T-helper 1 cell (primary cell): ENCODE measurements around the gene CENPVL1.
A peak's percentile ranks its signal among the peaks of the same experiment; 100 is the strongest.
"Not testable (repeated sequence)": the region's sequence is repeated elsewhere in the genome, so short reads cannot be mapped to it uniquely, and the experiment has no call there.

ENCODE experiments used
- DNase-seq, 5 donors: peaks; one replicate each; pipeline ENCODE4 v3.0.0-alpha.2; 2012 to 2020
- total RNA-seq, 4 donors: gene quantifications; one replicate each; lab custom pipeline; 2026; lab: John Stamatoyannopoulos, UW

CENPVL1 gene
- total RNA-seq: 0 reads per million in 4 donors

- not testable (repeated sequence) for DNase-seq
Measured at GRCh38 chrX:51710277-51711164, at the start of gene CENPVL1. Gene CENPVL1, plus strand, starts transcription at chrX:51710512. Its CDS starts 0 bp downstream, at chrX:51710512.

GRCh38 chrX:51665981-51666380 is 44.3 kb upstream of the CENPVL1 start:
- DNase-seq: peak in 1 of 5 donors; percentile 12

- DNase-seq: not testable (repeated sequence)
Measured at GRCh38 chrX:51679689-51680433, 30.5 kb upstream of the CENPVL1 start.

- DNase-seq: not testable (repeated sequence)
Measured at GRCh38 chrX:51681808-51682719, 28.2 kb upstream of the CENPVL1 start.

GRCh38 chrX:51682720-51683062 is 27.6 kb upstream of the CENPVL1 start, which contains the start of gene CENPVL2:
Gene CENPVL2, minus strand, starts transcription at chrX:51682831. Its CDS starts 0 bp downstream, at chrX:51682831.
- DNase-seq: not testable (repeated sequence)

GRCh38 chrX:51694254-51694653 is 16.1 kb upstream of the CENPVL1 start:
- no peak for DNase-seq

- no peak for DNase-seq
Measured at GRCh38 chrX:51697397-51697796, 12.9 kb upstream of the CENPVL1 start.

GRCh38 chrX:51712943-51713647 is 2.8 kb downstream of the CENPVL1 start:
- not testable (repeated sequence) for DNase-seq

- DNase-seq: no peak
Measured at GRCh38 chrX:51728202-51728601, 17.9 kb downstream of the CENPVL1 start.

- DNase-seq: no peak
Measured at GRCh38 chrX:51737091-51737490, 26.8 kb downstream of the CENPVL1 start.

GRCh38 chrX:51742586-51742985 is 32.3 kb downstream of the CENPVL1 start:
- no peak for DNase-seq

GRCh38 chrX:51743179-51743957 is 33.1 kb downstream of the CENPVL1 start, which contains the start of gene GSPT2:
Gene GSPT2, plus strand, starts transcription at chrX:51743442. Its CDS starts 185 bp downstream, at chrX:51743627.
- peak; percentile 6 to 79 (median 23) for DNase-seq

GRCh38 chrX:51747671-51748070 is 37.4 kb downstream of the CENPVL1 start:
- DNase-seq: no peak

GRCh38 chrX:51759055-51759839 is 48.9 kb downstream of the CENPVL1 start:
- DNase-seq: no peak

GRCh38 chrX:51760657-51761056 is 50.3 kb downstream of the CENPVL1 start:
- no peak for DNase-seq
